ENCODE data around the gene SEMA4G. TPM values are rescaled to one million over a fixed set of nuclear protein-coding genes. Genes with fewer than 3 reads are reported as not detected.
A peak's percentile ranks its signal among the peaks of the same experiment; 100 is the strongest.

The SEMA4G gene
- 1.7 TPM in 2 replicates for polyA plus RNA-seq
- 2.4 and 3.2 TPM in 2 replicates for polyA minus RNA-seq

- Histone ChIP-seq H2AFZ (ENCODE audit: low read depth, low read length) (peak within 1 kb of the TSS; percentile 56), H3K27ac (ENCODE audit: low read length) (no peak within 1 kb of the TSS)
- no peak for TF ChIP-seq RAD21 (conservative IDR thresholded peaks at IDR 0.05)
- TF ChIP-seq SMC3 (conservative IDR thresholded peaks at IDR 0.05; ENCODE audit: poor library complexity) = peak; percentile 41
- TF ChIP-seq MXI1 (conservative IDR thresholded peaks at IDR 0.05; ENCODE audit: poor library complexity, severe bottlenecking) = peak; percentile 35
- peak; percentile 61 for TF ChIP-seq CTCF (IDR thresholded peaks at IDR 0.05; ENCODE audit: poor library complexity, severe bottlenecking)
- no peak for TF ChIP-seq EP300 (conservative IDR thresholded peaks at IDR 0.05; ENCODE audit: poor library complexity, severe bottlenecking)
- no peak for TF ChIP-seq EZH2 (IDR thresholded peaks at IDR 0.05; ENCODE audit: borderline replicate concordance, insufficient read depth, low read length, poor library complexity, severe bottlenecking)
- peak; percentile 50 for TF ChIP-seq POLR2AphosphoS5 (IDR thresholded peaks at IDR 0.05)
- peak; percentile 14 for TF ChIP-seq REST (IDR thresholded peaks at IDR 0.05; ENCODE audit: borderline replicate concordance)
- TF ChIP-seq TAF1 (IDR thresholded peaks at IDR 0.05; ENCODE audit: low read depth) = no peak
Measured at GRCh38 chr10:100969187-100970075, at the start of gene SEMA4G. TSS of gene SEMA4G (plus strand) at chr10:100969504. CDS start at chr10:100972913, 3,409 bp downstream.

GRCh38 chr10:100923580-100923979 lies 45.7 kb upstream of the SEMA4G start:
- Histone ChIP-seq H3K36me3 (ENCODE audit: insufficient read depth, low read length) (no peaks in the 10 kb centered on the region), H3K9ac (ENCODE audit: low read length) (no peak overlapping the region), H4K20me1 (ENCODE audit: insufficient read depth) (no peaks in the 10 kb centered on the region), H3K4me3 (ENCODE audit: low read length) (no peak overlapping the region), H2AFZ (ENCODE audit: low read depth, low read length) (no peak overlapping the region), H3K27me3 (ENCODE audit: insufficient read depth, low read depth, low read length) (no peaks in the 10 kb centered on the region), H3F3A (ENCODE audit: insufficient read depth, low read length, poor library complexity, severe bottlenecking) (no peaks in the 10 kb centered on the region), H3K9me3 (ENCODE audit: low read length) (no peaks in the 10 kb centered on the region), H3K9me2 (ENCODE audit: insufficient read depth, low read length) (no peaks in the 10 kb centered on the region), H3K4me2 (ENCODE audit: low read length) (no peak overlapping the region), H3K27ac (ENCODE audit: low read length) (no peak overlapping the region), H3K79me2 (replicated peaks; ENCODE audit: insufficient read depth, low read length) (peaks cover 3% of the 10 kb centered on the region)
- no peak for TF ChIP-seq EP300 (conservative IDR thresholded peaks at IDR 0.05; ENCODE audit: poor library complexity, severe bottlenecking)
- no peak for TF ChIP-seq SMC3 (conservative IDR thresholded peaks at IDR 0.05; ENCODE audit: poor library complexity)
- TF ChIP-seq EZH2 (IDR thresholded peaks at IDR 0.05; ENCODE audit: borderline replicate concordance, insufficient read depth, low read length, poor library complexity, severe bottlenecking) = no peak
- TF ChIP-seq RAD21 (conservative IDR thresholded peaks at IDR 0.05) = no peak
- TF ChIP-seq MXI1 (conservative IDR thresholded peaks at IDR 0.05; ENCODE audit: poor library complexity, severe bottlenecking) = no peak
- no peak for TF ChIP-seq REST (IDR thresholded peaks at IDR 0.05; ENCODE audit: borderline replicate concordance)
- TF ChIP-seq TAF1 (IDR thresholded peaks at IDR 0.05; ENCODE audit: low read depth) = no peak

More at GRCh38 chr10:100969187-100970075, at the start of gene SEMA4G:
- H3K27me3 ChIP-seq (ENCODE audit: insufficient read depth, low read depth, low read length) = no peaks in the 10 kb centered on the region
- H3K9ac ChIP-seq (ENCODE audit: low read length) = peak within 1 kb of the TSS; percentile 69
- no peaks in the 10 kb centered on the region for H3F3A ChIP-seq (ENCODE audit: insufficient read depth, low read length, poor library complexity, severe bottlenecking)
- H3K9me3 ChIP-seq (ENCODE audit: low read length) = no peaks in the 10 kb centered on the region
- no peak within 1 kb of the TSS for H3K4me2 ChIP-seq (ENCODE audit: low read length)
- H3K79me2 ChIP-seq (replicated peaks; ENCODE audit: insufficient read depth, low read length) = no peaks in the 10 kb centered on the region
- no peaks in the 10 kb centered on the region for H3K36me3 ChIP-seq (ENCODE audit: insufficient read depth, low read length)
- no peaks in the 10 kb centered on the region for H3K9me2 ChIP-seq (ENCODE audit: insufficient read depth, low read length)
- no peaks in the 10 kb centered on the region for H4K20me1 ChIP-seq (ENCODE audit: insufficient read depth)
- H3K4me3 ChIP-seq (ENCODE audit: low read length) = peak within 1 kb of the TSS; percentile 73
